GM23338 (cell line): ENCODE measurements around the gene PACSIN3. TPM values are rescaled to one million over a fixed set of nuclear protein-coding genes. Genes with fewer than 3 reads are reported as not detected.

ENCODE experiments used
- ATAC-seq: fragments of 200-7000 bp; cut with Tn5 transposase; 3 replicates; pipeline ENCODE4 v1.9.1; 2020
- DNase-seq: peaks from one replicate; pipeline ENCODE4 v3.0.0-alpha.2; 2015; ENCODE audit warnings: low spot score
- H2AFZ ChIP-seq: fragments of 200-600 bp; sonication (generic); 2 replicates; pipeline ENCODE4 v1.8.0; 2016; ENCODE audit warnings: antibody characterized with exemption, mild to moderate bottlenecking, moderate library complexity
- H3F3A ChIP-seq: fragments of 200-600 bp; sonication (generic); replicated peaks from 2 replicates; pipeline ENCODE4 v1.8.0; 2017; ENCODE audit warnings: antibody characterized with exemption, mixed run types, low read depth
- H3K27ac ChIP-seq: fragments of 200-600 bp; sonication (generic); 2 replicates; pipeline ENCODE4 v1.6.1; 2016; ENCODE audit warnings: low read depth
- H3K27me3 ChIP-seq: fragments of 200-600 bp; sonication (generic); 2 replicates; pipeline ENCODE4 v1.8.0; 2016; ENCODE audit warnings: mild to moderate bottlenecking, mixed run types, moderate library complexity; ENCODE audit not compliant: insufficient read depth
- H3K36me3 ChIP-seq: fragments of 200-600 bp; sonication (generic); 2 replicates; pipeline ENCODE4 v1.8.0; 2016; ENCODE audit warnings: mild to moderate bottlenecking; ENCODE audit not compliant: insufficient read depth
- H3K4me1 ChIP-seq: fragments of 200-600 bp; sonication (generic); 2 replicates; pipeline ENCODE4 v1.8.0; 2016; ENCODE audit warnings: mild to moderate bottlenecking, moderate library complexity; ENCODE audit not compliant: insufficient read depth
- H3K4me2 ChIP-seq: fragments of 200-600 bp; sonication (generic); 2 replicates; pipeline ENCODE4 v1.7.1; 2017; ENCODE audit warnings: mixed run types
- H3K4me3 ChIP-seq: fragments of 200-600 bp; sonication (generic); 2 replicates; pipeline ENCODE4 v1.6.1; 2016; ENCODE audit warnings: mixed run types
- H3K79me2 ChIP-seq: fragments of 200-600 bp; sonication (generic); replicated peaks from 2 replicates; pipeline ENCODE4 v1.8.0; 2017; ENCODE audit warnings: mild to moderate bottlenecking; ENCODE audit not compliant: insufficient read depth
- H3K9me2 ChIP-seq: fragments of 200-600 bp; sonication (generic); 2 replicates; pipeline ENCODE4 v1.8.0; 2017; ENCODE audit not compliant: insufficient read depth
- H4K20me1 ChIP-seq: fragments of 200-600 bp; sonication (generic); replicated peaks from 2 replicates; pipeline ENCODE4 v1.8.0; 2017; ENCODE audit warnings: mild to moderate bottlenecking; ENCODE audit not compliant: insufficient read depth
- H3K27ac Mint-ChIP-seq: 2 replicates; pipeline ENCODE4 v1.8.0; 2020; ENCODE audit warnings: inconsistent platforms, mild to moderate bottlenecking, moderate library complexity, mixed read lengths
- H3K27me3 Mint-ChIP-seq: 3 replicates; pipeline ENCODE4 v1.8.0; 2022; ENCODE audit warnings: low read depth, mild to moderate bottlenecking, moderate library complexity, mixed read lengths, inconsistent platforms; ENCODE audit not compliant: insufficient read depth, poor library complexity
- H3K36me3 Mint-ChIP-seq: 3 replicates; pipeline ENCODE4 v1.8.0; 2021; ENCODE audit warnings: low read depth, mild to moderate bottlenecking, inconsistent platforms, moderate library complexity, mixed read lengths
- H3K4me1 Mint-ChIP-seq: 3 replicates; pipeline ENCODE4 v1.8.0; 2020; ENCODE audit warnings: mild to moderate bottlenecking, inconsistent platforms, mixed read lengths
- H3K4me3 Mint-ChIP-seq: 3 replicates; pipeline ENCODE4 v1.8.0; 2021; ENCODE audit warnings: moderate library complexity, mild to moderate bottlenecking, inconsistent platforms, mixed read lengths
- H3K9me3 Mint-ChIP-seq: 3 replicates; pipeline ENCODE4 v1.8.0; 2020; ENCODE audit warnings: moderate library complexity, mild to moderate bottlenecking, inconsistent platforms, mixed read lengths
- CREB1 ChIP-seq: fragments of 250-450 bp; sonication (Bioruptor Pico); IDR thresholded peaks from 2 replicates; pipeline ENCODE4 v1.5.0; 2020; ENCODE audit warnings: low read depth, mild to moderate bottlenecking, moderate library complexity
- CTCF ChIP-seq, 2 experiments: fragments of 200-600 bp in 1 of 2; sonication (generic) in 1 of 2; conservative IDR thresholded peaks; 2 replicates each; pipeline versions ENCODE4 v1.5.1 to v1.6.1; 2016 to 2017; ENCODE audit warnings: antibody characterized with exemption in 2 of 2, low read depth in 2 of 2, mild to moderate bottlenecking in 2 of 2, moderate library complexity in 1 of 2
- ETS1 ChIP-seq: IDR thresholded peaks from 2 replicates; pipeline ENCODE4 v1.6.1; 2016; ENCODE audit warnings: antibody characterized with exemption
- EZH2 ChIP-seq: fragments of 200-600 bp; sonication (generic); IDR thresholded peaks from one replicate; pipeline ENCODE4 v1.8.0; 2017; ENCODE audit warnings: antibody characterized with exemption, mild to moderate bottlenecking, low read depth; ENCODE audit not compliant: unreplicated experiment
- EZH2phosphoT487 ChIP-seq: fragments of 200-600 bp; sonication (generic); IDR thresholded peaks from one replicate; pipeline ENCODE4 v1.8.1; 2018; ENCODE audit warnings: antibody characterized with exemption; ENCODE audit not compliant: unreplicated experiment
- JUNB ChIP-seq: IDR thresholded peaks from one replicate; pipeline ENCODE4 v1.6.1; 2016; ENCODE audit warnings: antibody characterized with exemption; ENCODE audit not compliant: unreplicated experiment
- NANOG ChIP-seq: IDR thresholded peaks from 2 replicates; pipeline ENCODE4 v1.6.1; 2016; ENCODE audit warnings: antibody characterized with exemption, borderline replicate concordance
- POLR2AphosphoS5 ChIP-seq: IDR thresholded peaks from 2 replicates; pipeline ENCODE4 v1.6.1; 2016; ENCODE audit warnings: antibody characterized with exemption, low read depth
- REST ChIP-seq: IDR thresholded peaks from one replicate; pipeline ENCODE4 v1.6.1; 2018; ENCODE audit warnings: antibody characterized with exemption; ENCODE audit not compliant: unreplicated experiment
- STAT1 ChIP-seq: IDR thresholded peaks from one replicate; pipeline ENCODE4 v1.6.1; 2016; ENCODE audit warnings: antibody characterized with exemption; ENCODE audit not compliant: unreplicated experiment
- ZNF114 ChIP-seq: fragments of 250-450 bp; sonication (Bioruptor Pico); IDR thresholded peaks from 2 replicates; pipeline ENCODE4 v1.5.0; 2020; ENCODE audit warnings: mild to moderate bottlenecking, moderate library complexity
- ZNF331 ChIP-seq: fragments of 250-450 bp; sonication (Bioruptor Pico); IDR thresholded peaks from 2 replicates; pipeline ENCODE4 v1.5.0; 2020; ENCODE audit warnings: low read depth, mild to moderate bottlenecking, moderate library complexity
- ZNF462 ChIP-seq: fragments of 250-450 bp; sonication (Bioruptor Pico); IDR thresholded peaks from 2 replicates; pipeline ENCODE4 v1.5.0; 2020; ENCODE audit warnings: mild to moderate bottlenecking, moderate library complexity
- polyA plus RNA-seq: library from polyadenylated mRNA; unstranded; fragments of >200 nt; fragmentation: Nextera tagmentation; extraction: Ambion mirVana; gene quantifications from 2 replicates; pipeline ENCODE4 v1.2.1, GENCODE V29; 2016
- total RNA-seq: library from RNA; depleted of rRNA; stranded (reverse); fragments of >200 nt; shearing (Covaris generic); gene quantifications from 2 replicates; pipeline ENCODE4 v1.2.3, GENCODE V29; 2014

The PACSIN3 gene
- total and polyA plus RNA-seq, 2 experiments from 2014 or later, result 39.6 to 72.1 TPM

GRCh38 chr11:47177846-47178245 lies 8.4 kb downstream of the PACSIN3 start:
- Mint-ChIP-seq H3K27me3 (peaks cover 22% of the 10 kb centered on the region), H3K4me3 (peak overlapping the region; percentile 95; the same call in 2 of the 3 replicates), H3K4me1 (peaks cover 19% of the 10 kb centered on the region), H3K27ac (peak overlapping the region; percentile 99), H3K9me3 (no peaks in the 10 kb centered on the region), H3K36me3 (peaks cover 25% of the 10 kb centered on the region)
- TF ChIP-seq ZNF114 (CRISPR knock-in tag), result no peak
- no peak for TF ChIP-seq CTCF (conservative IDR thresholded peaks at IDR 0.05; ENCODE audit: low read depth in 2 of 2)
- TF ChIP-seq ETS1, result no peak
- no peak for TF ChIP-seq EZH2
- no peak for TF ChIP-seq REST
- no peak for TF ChIP-seq JUNB
- TF ChIP-seq CREB1 (CRISPR knock-in tag), result no peak
- TF ChIP-seq ZNF462 (CRISPR knock-in tag), result no peak
- TF ChIP-seq NANOG, result no peak
- no peak for TF ChIP-seq EZH2phosphoT487
- no peak; the same call in 1 of the 2 replicates for TF ChIP-seq POLR2AphosphoS5
- TF ChIP-seq STAT1, result no peak
- TF ChIP-seq ZNF331 (CRISPR knock-in tag), result no peak
- H3K27ac ChIP-seq, result peak overlapping the region; percentile 97
- H2AFZ ChIP-seq, result no peak overlapping the region
- H3K36me3 ChIP-seq, result no peaks in the 10 kb centered on the region
- H3K79me2 ChIP-seq, result peaks cover 40% of the 10 kb centered on the region
- peak overlapping the region; percentile 97; the same call in 1 of the 2 replicates for H3K4me2 ChIP-seq
- H3K4me3 ChIP-seq, result peak overlapping the region; percentile 100; the same call in 1 of the 2 replicates
- peaks cover 17% of the 10 kb centered on the region for H3F3A ChIP-seq
- DNase-seq (no peak), ATAC-seq (no peak)
- no peaks in the 10 kb centered on the region for H3K9me2 ChIP-seq
- no peaks in the 10 kb centered on the region for H3K27me3 ChIP-seq
- no peaks in the 10 kb centered on the region; the same call in 1 of the 2 replicates for H4K20me1 ChIP-seq
- peaks cover 5% of the 10 kb centered on the region; the same call in 1 of the 2 replicates for H3K4me1 ChIP-seq
